Memory B cell (primary cell): Measurements from ENCODE around the gene SH3RF2.

Source experiments
- ATAC-seq: fragments of 150-1000 bp; cut with Tn5 transposase; 2 replicates; pipeline ENCODE4 v1.10.0; 2021; ENCODE audit warnings: low read depth, mild to moderate bottlenecking, moderate library complexity
- DNase-seq, 2 donors: peaks; one replicate each; pipeline ENCODE4 v3.0.0; 2022; ENCODE audit warnings: low spot score in 2 of 2
- H3K27ac Mint-ChIP-seq: one replicate; pipeline ENCODE4 v1.8.0; 2022; ENCODE audit warnings: mild to moderate bottlenecking, moderate library complexity, mixed read lengths
- H3K27me3 Mint-ChIP-seq: one replicate; pipeline ENCODE4 v1.8.0; 2022; ENCODE audit warnings: mixed read lengths
- H3K36me3 Mint-ChIP-seq: one replicate; pipeline ENCODE4 v1.8.0; 2022; ENCODE audit warnings: mild to moderate bottlenecking, mixed read lengths
- H3K4me1 Mint-ChIP-seq: one replicate; pipeline ENCODE4 v1.8.0; 2022; ENCODE audit warnings: mixed read lengths
- H3K4me3 Mint-ChIP-seq: one replicate; pipeline ENCODE4 v1.8.0; 2022; ENCODE audit warnings: mild to moderate bottlenecking, moderate library complexity, mixed read lengths
- H3K9me3 Mint-ChIP-seq: one replicate; pipeline ENCODE4 v1.8.0; 2022; ENCODE audit warnings: mixed read lengths

SH3RF2 gene

DNA sequence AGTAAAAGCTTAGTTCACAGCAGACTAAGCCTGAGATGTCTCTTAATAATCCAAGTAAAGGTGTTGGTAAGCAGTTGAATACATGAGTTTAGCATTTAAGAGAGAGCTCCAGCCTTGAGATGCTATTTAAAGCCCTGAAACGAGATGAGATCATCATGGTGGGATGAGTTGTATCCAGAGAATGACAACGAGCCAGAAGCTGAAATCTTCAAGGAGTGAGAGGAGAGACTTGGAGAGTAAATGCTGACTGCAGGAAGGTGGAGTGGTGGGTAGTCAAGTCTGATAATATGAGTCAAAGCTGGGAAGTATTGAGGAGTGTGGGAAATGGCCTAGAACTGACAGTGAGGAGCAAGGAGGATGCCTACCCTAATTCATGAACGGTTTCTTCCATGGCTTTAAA lies 115.3 kb downstream of the SH3RF2 start:
- H3K4me3 Mint-ChIP-seq: no peak overlapping the region
- DNase-seq (no peak), ATAC-seq (no peak)
- H3K9me3 Mint-ChIP-seq: no peaks in the 10 kb centered on the region
- peaks cover 14% of the 10 kb centered on the region for H3K27me3 Mint-ChIP-seq
- no peak overlapping the region for H3K27ac Mint-ChIP-seq
- no peaks in the 10 kb centered on the region for H3K36me3 Mint-ChIP-seq
- H3K4me1 Mint-ChIP-seq: no peaks in the 10 kb centered on the region

- Mint-ChIP-seq H3K4me1 (no peaks in the 10 kb centered on the region), H3K27ac (no peak overlapping the region), H3K36me3 (no peaks in the 10 kb centered on the region), H3K4me3 (no peak overlapping the region), H3K27me3 (peaks cover 18% of the 10 kb centered on the region), H3K9me3 (no peaks in the 10 kb centered on the region)
- ATAC-seq (no peak), DNase-seq (no peak)
Measured at GRCh38 chr5:146052780-146053179, 116.4 kb downstream of the SH3RF2 start.

DNA sequence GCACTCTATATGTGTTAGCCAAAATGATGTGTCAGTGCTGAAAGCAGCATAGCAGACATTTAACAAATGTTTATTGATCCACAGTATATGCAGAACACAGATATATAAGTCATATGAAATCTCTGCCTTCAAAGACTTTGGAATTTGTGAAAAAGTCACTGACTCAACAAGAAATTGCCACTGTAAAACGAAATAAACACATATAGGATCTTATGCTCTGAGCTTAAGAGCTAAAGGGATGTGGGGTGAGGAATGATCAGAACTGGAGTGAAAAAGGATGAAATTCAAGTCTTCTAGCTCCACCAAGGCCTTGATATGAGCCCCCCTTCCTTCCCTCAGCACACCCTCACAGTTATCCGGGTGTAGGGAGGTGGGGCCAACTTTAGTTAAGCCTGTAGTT lies 119.1 kb downstream of the SH3RF2 start:
- Mint-ChIP-seq H3K27ac (no peak overlapping the region), H3K36me3 (no peaks in the 10 kb centered on the region), H3K27me3 (peaks cover 17% of the 10 kb centered on the region), H3K4me3 (no peak overlapping the region), H3K4me1 (peaks cover 2% of the 10 kb centered on the region), H3K9me3 (no peaks in the 10 kb centered on the region)
- ATAC-seq: no peak
- no peak for DNase-seq

DNA sequence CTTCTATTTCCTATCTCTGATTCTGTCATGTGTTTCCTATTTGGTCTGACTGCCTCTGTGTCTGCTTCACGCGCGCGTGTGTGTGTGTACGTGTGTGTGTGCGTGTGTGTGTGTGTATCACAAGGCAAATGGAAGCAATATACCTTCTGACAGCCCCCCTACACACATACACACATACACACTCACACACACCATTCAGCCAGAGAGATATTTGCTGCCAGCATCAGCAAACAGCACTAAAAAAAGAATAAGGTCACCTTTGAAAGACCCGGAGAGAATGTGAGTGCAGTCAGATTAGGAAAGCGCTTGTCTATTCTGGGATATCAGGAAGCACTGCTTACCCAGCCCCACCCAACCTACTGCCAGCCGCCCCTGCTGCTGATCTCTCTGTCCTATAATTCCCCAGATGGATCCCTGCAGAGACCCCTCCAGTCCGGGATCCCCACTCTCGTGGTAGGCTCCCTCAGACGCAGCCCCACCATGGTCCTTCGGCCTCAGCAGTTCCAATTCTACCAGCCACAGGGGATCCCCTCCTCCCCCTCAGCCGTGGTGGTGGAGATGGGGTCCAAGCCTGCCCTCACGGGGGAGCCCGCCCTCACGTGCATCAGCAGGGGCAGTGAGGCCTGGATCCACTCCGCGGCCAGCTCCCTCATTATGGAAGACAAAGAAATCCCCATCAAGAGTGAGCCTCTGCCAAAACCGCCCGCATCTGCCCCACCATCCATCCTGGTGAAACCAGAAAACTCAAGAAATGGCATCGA lies 123.3 kb downstream of the SH3RF2 start:
- ATAC-seq (no peak), DNase-seq (no peak)
- no peak overlapping the region for H3K4me3 Mint-ChIP-seq
- no peaks in the 10 kb centered on the region for H3K36me3 Mint-ChIP-seq
- peaks cover 2% of the 10 kb centered on the region for H3K4me1 Mint-ChIP-seq
- H3K27me3 Mint-ChIP-seq: peaks cover 14% of the 10 kb centered on the region
- H3K9me3 Mint-ChIP-seq: no peaks in the 10 kb centered on the region
- H3K27ac Mint-ChIP-seq: no peak overlapping the region

DNA sequence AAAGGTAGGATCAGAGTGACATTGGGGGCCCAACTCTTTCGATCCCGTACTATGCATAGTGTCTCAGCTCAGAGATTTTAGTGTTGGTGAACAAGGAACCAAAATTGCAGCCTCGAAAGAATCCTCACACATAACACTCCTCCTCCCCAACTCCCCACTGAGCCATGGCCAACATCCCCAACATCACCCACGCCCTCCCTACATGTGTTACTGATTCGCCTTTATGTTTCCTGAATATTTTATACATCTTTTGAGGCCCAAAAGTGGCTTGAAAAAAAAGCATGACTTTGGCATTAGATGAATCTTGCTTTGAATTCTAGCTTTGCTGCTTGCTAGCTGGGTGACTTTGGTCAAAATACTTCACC lies 123.8 kb downstream of the SH3RF2 start:
- no peak for DNase-seq
- no peak overlapping the region for H3K4me3 Mint-ChIP-seq
- no peak overlapping the region for H3K27ac Mint-ChIP-seq
- no peaks in the 10 kb centered on the region for H3K9me3 Mint-ChIP-seq
- no peak for ATAC-seq
- H3K36me3 Mint-ChIP-seq: no peaks in the 10 kb centered on the region
- H3K27me3 Mint-ChIP-seq: peaks cover 14% of the 10 kb centered on the region
- H3K4me1 Mint-ChIP-seq: peaks cover 2% of the 10 kb centered on the region

- Mint-ChIP-seq H3K4me3 (no peak overlapping the region), H3K27me3 (peaks cover 7% of the 10 kb centered on the region), H3K36me3 (no peaks in the 10 kb centered on the region), H3K4me1 (no peaks in the 10 kb centered on the region), H3K27ac (no peak overlapping the region), H3K9me3 (no peaks in the 10 kb centered on the region)
- ATAC-seq (no peak), DNase-seq (no peak)
Measured at GRCh38 chr5:146066968-146067367, 130.6 kb downstream of the SH3RF2 start.

DNA sequence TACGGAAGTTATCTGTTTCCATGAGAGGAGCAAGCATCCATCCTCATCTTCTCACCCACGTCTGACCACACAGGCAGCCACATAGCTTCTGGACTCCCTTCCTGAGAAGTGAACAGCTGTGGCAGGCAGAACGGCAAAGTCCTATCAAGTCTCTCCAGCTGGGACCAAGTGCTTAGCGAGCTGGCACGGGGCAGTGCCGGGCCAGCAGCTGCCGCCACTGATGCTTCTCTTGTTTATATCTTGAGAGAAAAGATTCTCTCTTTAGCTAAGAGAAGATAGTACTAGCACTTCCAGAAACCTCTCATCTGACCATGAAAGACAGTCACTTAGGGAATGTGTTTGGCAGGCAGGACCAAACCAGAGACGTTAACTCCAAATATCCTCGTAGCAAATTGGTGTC lies 131.8 kb downstream of the SH3RF2 start:
- no peaks in the 10 kb centered on the region for H3K9me3 Mint-ChIP-seq
- H3K4me3 Mint-ChIP-seq: no peak overlapping the region
- no peak overlapping the region for H3K27ac Mint-ChIP-seq
- DNase-seq: no peak
- H3K27me3 Mint-ChIP-seq: peaks cover 4% of the 10 kb centered on the region
- H3K36me3 Mint-ChIP-seq: no peaks in the 10 kb centered on the region
- ATAC-seq: no peak
- no peaks in the 10 kb centered on the region for H3K4me1 Mint-ChIP-seq

GRCh38 chr5:146068977-146069779 lies 132.8 kb downstream of the SH3RF2 start:
- DNase-seq (no peak), ATAC-seq (no peak)
- peaks cover 8% of the 10 kb centered on the region for H3K27me3 Mint-ChIP-seq
- H3K36me3 Mint-ChIP-seq: no peaks in the 10 kb centered on the region
- H3K4me3 Mint-ChIP-seq: no peak overlapping the region
- H3K27ac Mint-ChIP-seq: no peak overlapping the region
- H3K4me1 Mint-ChIP-seq: no peaks in the 10 kb centered on the region
- no peaks in the 10 kb centered on the region for H3K9me3 Mint-ChIP-seq

GRCh38 chr5:146069780-146070099 lies 133.4 kb downstream of the SH3RF2 start:
- Mint-ChIP-seq H3K9me3 (no peaks in the 10 kb centered on the region), H3K4me3 (no peak overlapping the region), H3K4me1 (no peaks in the 10 kb centered on the region), H3K27ac (no peak overlapping the region), H3K36me3 (no peaks in the 10 kb centered on the region), H3K27me3 (peaks cover 10% of the 10 kb centered on the region)
- DNase-seq (no peak), ATAC-seq (no peak)

DNA sequence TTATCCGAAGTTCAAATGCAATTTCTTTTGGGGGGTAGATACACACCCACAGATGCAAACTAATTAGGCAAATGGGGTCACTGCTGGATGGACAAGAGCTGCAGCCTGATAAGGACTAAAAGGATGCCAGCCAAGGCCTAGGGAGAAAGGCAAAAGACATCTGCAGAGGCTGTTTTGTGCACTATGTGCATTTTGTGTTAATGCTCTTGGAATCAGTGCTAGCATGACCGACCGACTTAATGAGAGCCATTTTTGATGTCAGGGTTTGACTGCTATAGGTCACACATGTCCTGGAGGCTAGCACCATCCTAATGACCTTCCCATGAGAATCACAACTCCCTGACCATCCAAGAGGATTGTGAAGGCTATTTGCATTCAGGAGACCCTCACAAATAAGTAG lies 134.4 kb downstream of the SH3RF2 start:
- Mint-ChIP-seq H3K9me3 (no peaks in the 10 kb centered on the region), H3K36me3 (no peaks in the 10 kb centered on the region), H3K27me3 (peaks cover 10% of the 10 kb centered on the region), H3K4me3 (no peak overlapping the region), H3K27ac (no peak overlapping the region), H3K4me1 (no peaks in the 10 kb centered on the region)
- ATAC-seq: no peak
- no peak for DNase-seq

DNA sequence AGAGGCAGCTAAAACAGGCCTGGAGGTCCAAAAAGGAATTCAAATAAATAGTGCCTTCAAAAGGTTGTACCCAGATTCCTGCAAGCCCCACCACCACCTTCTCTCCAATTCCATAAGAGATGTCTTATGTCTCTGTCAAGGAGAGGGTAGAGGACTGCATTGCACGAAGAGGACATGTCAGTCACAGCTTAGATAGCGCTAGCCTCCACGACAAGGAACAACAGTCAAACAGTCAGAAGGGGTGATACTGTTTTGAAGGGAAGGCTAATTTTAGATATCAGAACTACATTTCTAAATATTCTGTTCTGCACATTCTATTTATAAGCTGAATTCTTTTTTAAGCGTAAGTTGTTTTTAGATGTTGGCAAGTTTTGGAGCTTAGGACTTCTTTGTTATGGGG lies 134.8 kb downstream of the SH3RF2 start:
- no peak overlapping the region for H3K27ac Mint-ChIP-seq
- DNase-seq (no peak), ATAC-seq (no peak)
- H3K4me3 Mint-ChIP-seq: no peak overlapping the region
- no peaks in the 10 kb centered on the region for H3K4me1 Mint-ChIP-seq
- no peaks in the 10 kb centered on the region for H3K9me3 Mint-ChIP-seq
- H3K27me3 Mint-ChIP-seq: peaks cover 10% of the 10 kb centered on the region
- no peaks in the 10 kb centered on the region for H3K36me3 Mint-ChIP-seq

GRCh38 chr5:146072595-146072994 lies 136.2 kb downstream of the SH3RF2 start:
- Mint-ChIP-seq H3K9me3 (no peaks in the 10 kb centered on the region), H3K4me3 (no peak overlapping the region), H3K4me1 (no peaks in the 10 kb centered on the region), H3K27ac (no peak overlapping the region), H3K36me3 (no peaks in the 10 kb centered on the region), H3K27me3 (peaks cover 10% of the 10 kb centered on the region)
- ATAC-seq (no peak), DNase-seq (no peak)

DNA sequence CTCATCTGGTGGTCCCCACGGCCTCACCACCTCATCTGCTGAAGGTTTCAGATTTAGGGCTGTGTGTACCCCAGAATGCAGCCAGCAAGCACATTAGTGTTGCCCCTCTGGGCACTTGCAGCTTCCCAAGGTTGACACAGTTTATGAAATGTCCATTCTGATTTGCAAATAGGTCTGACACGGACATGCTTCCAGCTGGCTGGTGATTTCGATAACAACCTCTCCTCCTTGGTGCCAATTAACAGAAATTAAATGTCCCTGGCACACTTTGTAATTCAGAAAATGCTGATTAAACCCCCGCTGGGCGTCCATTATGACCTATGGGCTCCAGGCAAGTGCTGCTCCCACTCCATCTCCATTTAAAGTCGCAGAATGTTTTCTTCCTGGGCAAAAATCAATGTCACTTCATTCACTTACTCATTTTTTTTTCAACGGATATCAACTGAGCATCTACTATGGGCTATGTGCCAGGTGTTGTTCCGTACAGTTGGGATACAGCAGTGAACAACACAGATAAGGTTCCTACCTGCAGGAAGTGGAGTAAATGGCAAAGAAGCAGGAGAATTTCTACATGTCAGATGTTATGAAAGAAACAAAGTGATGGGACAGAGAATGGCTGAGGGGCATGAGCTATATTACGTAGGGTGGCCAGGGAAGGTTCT lies 137.0 kb downstream of the SH3RF2 start:
- H3K4me3 Mint-ChIP-seq: no peak overlapping the region

DNA sequence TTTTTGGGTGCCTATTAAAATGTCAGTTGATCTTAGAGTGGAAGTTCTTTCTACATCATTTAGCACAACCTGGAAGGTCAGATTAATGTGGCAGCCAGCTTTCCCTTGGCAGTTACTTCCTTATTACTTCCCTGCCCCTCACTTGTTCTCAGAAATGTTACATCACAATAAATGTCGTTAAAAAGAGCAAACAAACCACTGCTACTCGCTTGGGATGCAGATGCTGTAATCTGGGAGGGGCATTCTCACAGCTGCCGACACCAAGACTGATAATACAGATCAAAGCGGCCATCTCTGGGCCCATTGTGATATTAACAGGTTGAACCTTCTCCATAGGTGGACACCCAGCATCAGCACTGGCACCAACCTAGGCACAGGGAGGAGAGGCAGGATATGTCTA lies 139.7 kb downstream of the SH3RF2 start:
- Mint-ChIP-seq H3K36me3 (no peaks in the 10 kb centered on the region), H3K9me3 (no peaks in the 10 kb centered on the region), H3K4me3 (no peak overlapping the region), H3K27me3 (peaks cover 6% of the 10 kb centered on the region), H3K27ac (no peak overlapping the region), H3K4me1 (peaks cover 6% of the 10 kb centered on the region)
- no peak for ATAC-seq
- DNase-seq: no peak

More for the DNA sequence above, 137.0 kb downstream of the SH3RF2 start:
- H3K27ac Mint-ChIP-seq: no peak overlapping the region
- no peaks in the 10 kb centered on the region for H3K9me3 Mint-ChIP-seq
- H3K4me1 Mint-ChIP-seq: no peaks in the 10 kb centered on the region
- DNase-seq (no peak), ATAC-seq (no peak)
- H3K36me3 Mint-ChIP-seq: no peaks in the 10 kb centered on the region
- H3K27me3 Mint-ChIP-seq: peaks cover 10% of the 10 kb centered on the region
